Measurements from ENCODE around the gene GORASP1.

DNA sequence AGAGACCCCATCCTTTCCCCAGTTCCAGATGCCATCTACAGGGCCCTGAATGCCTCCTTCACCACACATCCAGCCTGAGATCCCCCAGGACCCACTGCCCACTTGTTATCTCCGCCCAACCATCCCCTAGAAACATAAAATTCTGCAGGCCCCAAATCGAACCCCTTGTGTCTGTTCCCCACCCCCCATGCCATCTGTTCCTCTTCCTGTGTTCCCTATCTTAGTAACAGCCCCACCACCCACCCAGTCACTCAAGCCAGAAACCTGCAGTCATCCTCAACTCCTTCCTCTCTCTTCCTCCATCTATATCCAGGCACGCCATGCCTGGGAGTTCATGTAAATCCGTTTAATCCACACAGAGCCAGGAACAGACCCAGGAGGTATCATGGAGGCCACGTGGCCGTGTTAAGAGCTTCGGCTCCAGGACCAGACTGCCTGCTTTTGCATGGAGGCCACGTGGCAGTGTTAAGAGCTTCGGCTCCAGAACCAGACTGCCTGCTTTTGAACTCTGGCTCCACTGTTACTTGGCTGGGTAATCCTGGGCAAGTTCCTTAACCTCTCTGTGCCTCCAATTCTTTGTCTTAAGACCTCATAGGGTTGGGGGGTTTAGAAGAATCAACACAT lies 41.1 kb upstream of the GORASP1 start:
- TF ChIP-seq CTCF (IDR thresholded peaks at IDR 0.05) (no peak), POLR2A (IDR thresholded peaks at IDR 0.05) (no peak)
